ENCODE measurements around the gene VSTM2B. TPM values are rescaled to one million over a fixed set of nuclear protein-coding genes. Genes with fewer than 3 reads are reported as not detected.
A peak's percentile ranks its signal among the peaks of the same experiment; 100 is the strongest.

VSTM2B gene
- polyA plus RNA-seq, 1 experiment: not detected

- no peak overlapping the region for H3K27ac ChIP-seq (ENCODE audit: low read depth, low read length)
- no peak for DNase-seq (ENCODE audit: low read depth, low spot score)
- H3K9me3 ChIP-seq (ENCODE audit: control insufficient read depth, insufficient read depth, low read length): no peaks in the 10 kb centered on the region
- H3K27me3 ChIP-seq (ENCODE audit: control insufficient read depth, insufficient read depth, low read length): peaks cover 4% of the 10 kb centered on the region
- ChIA-PET CTCF (no interaction called here), POLR2A (no interaction called here)
- no peak for TF ChIP-seq CTCF (IDR thresholded peaks at IDR 0.05; ENCODE audit: low read depth, low read length)
- no peak overlapping the region for H3K4me3 ChIP-seq (ENCODE audit: low read depth, low read length)
Measured at GRCh38 chr19:29591670-29592069, 65.9 kb downstream of the VSTM2B start.

- POLR2A ChIA-PET: no interaction called here
- no peak for TF ChIP-seq CTCF (IDR thresholded peaks at IDR 0.05; ENCODE audit: low read depth, low read length)
- CTCF ChIA-PET: no interaction called here
- Histone ChIP-seq H3K4me3 (ENCODE audit: low read depth, low read length) (no peak overlapping the region), H3K9me3 (ENCODE audit: control insufficient read depth, insufficient read depth, low read length) (no peaks in the 10 kb centered on the region), H3K27ac (ENCODE audit: low read depth, low read length) (no peak overlapping the region), H3K27me3 (ENCODE audit: control insufficient read depth, insufficient read depth, low read length) (peaks cover 9% of the 10 kb centered on the region)
- no peak for DNase-seq (ENCODE audit: low read depth, low spot score)
Measured at GRCh38 chr19:29593869-29594268, 68.1 kb downstream of the VSTM2B start.

GRCh38 chr19:29596080-29596727, 70.4 kb downstream of the VSTM2B start:
- ChIA-PET CTCF (interaction anchor here (0.7 to 0.9 kb wide), 3 partner anchors 14 to 949 kb away, joined by 3 to 5 read pairs (median 3); no protein-coding TSS in a partner anchor), POLR2A (interaction anchor here (0.5 kb wide), 1 partner anchor 94 kb away, joined by 3 read pairs; no protein-coding TSS in a partner anchor)
- no peak for TF ChIP-seq CTCF (IDR thresholded peaks at IDR 0.05; ENCODE audit: low read depth, low read length)
- no peak for DNase-seq (ENCODE audit: low read depth, low spot score)
- Histone ChIP-seq H3K27me3 (ENCODE audit: control insufficient read depth, insufficient read depth, low read length) (peaks cover 9% of the 10 kb centered on the region), H3K9me3 (ENCODE audit: control insufficient read depth, insufficient read depth, low read length) (no peaks in the 10 kb centered on the region), H3K27ac (ENCODE audit: low read depth, low read length) (no peak overlapping the region), H3K4me3 (ENCODE audit: low read depth, low read length) (no peak overlapping the region)

GRCh38 chr19:29596885-29597525, 71.2 kb downstream of the VSTM2B start:
- no peak overlapping the region for H3K4me3 ChIP-seq (ENCODE audit: low read depth, low read length)
- H3K27me3 ChIP-seq (ENCODE audit: control insufficient read depth, insufficient read depth, low read length): peaks cover 9% of the 10 kb centered on the region
- POLR2A ChIA-PET: interaction anchor here (1.5 kb wide), 1 partner anchor 9 kb away, joined by 3 read pairs; the partner anchor contains the start of gene POP4
- peak; percentile 8 for DNase-seq (ENCODE audit: low read depth, low spot score)
- CTCF ChIA-PET: interaction anchor here (0.7 to 0.9 kb wide), 3 partner anchors 13 to 950 kb away, joined by 3 to 5 read pairs (median 3); no protein-coding TSS in a partner anchor
- H3K9me3 ChIP-seq (ENCODE audit: control insufficient read depth, insufficient read depth, low read length): no peaks in the 10 kb centered on the region
- TF ChIP-seq CTCF (IDR thresholded peaks at IDR 0.05; ENCODE audit: low read depth, low read length): peak; percentile 27; the same call in 1 of the 2 replicates
- no peak overlapping the region for H3K27ac ChIP-seq (ENCODE audit: low read depth, low read length)

- ChIA-PET CTCF (interaction anchor here (0.7 to 2.3 kb wide), 2 partner anchors 12 to 119 kb away, joined by 3 to 11 read pairs; no protein-coding TSS in a partner anchor), POLR2A (interaction anchor here (1.5 kb wide), 1 partner anchor 8 kb away, joined by 3 read pairs; the partner anchor contains the start of gene POP4)
- H3K27me3 ChIP-seq (ENCODE audit: control insufficient read depth, insufficient read depth, low read length): peaks cover 9% of the 10 kb centered on the region
- TF ChIP-seq CTCF (IDR thresholded peaks at IDR 0.05; ENCODE audit: low read depth, low read length): no peak
- no peak overlapping the region for H3K27ac ChIP-seq (ENCODE audit: low read depth, low read length)
- DNase-seq (ENCODE audit: low read depth, low spot score): no peak
- H3K4me3 ChIP-seq (ENCODE audit: low read depth, low read length): no peak overlapping the region
- no peaks in the 10 kb centered on the region for H3K9me3 ChIP-seq (ENCODE audit: control insufficient read depth, insufficient read depth, low read length)
Measured at GRCh38 chr19:29598036-29598435, 72.2 kb downstream of the VSTM2B start.

All from AG04450 (cell line).